ENCODE data around the gene NUP210. TPM values are rescaled to one million over a fixed set of nuclear protein-coding genes. Genes with fewer than 3 reads are reported as not detected.

Gene NUP210
- total and polyA plus RNA-seq, 2 of the 13 experiments (the other 11 are each of a cell fraction or from before 2014, with no cell fraction given): 31.6 to 35.2 TPM

GRCh38 chr3:13420045-13420830 lies at the start of gene NUP210 (continued):
- TF ChIP-seq, protein P1, sequence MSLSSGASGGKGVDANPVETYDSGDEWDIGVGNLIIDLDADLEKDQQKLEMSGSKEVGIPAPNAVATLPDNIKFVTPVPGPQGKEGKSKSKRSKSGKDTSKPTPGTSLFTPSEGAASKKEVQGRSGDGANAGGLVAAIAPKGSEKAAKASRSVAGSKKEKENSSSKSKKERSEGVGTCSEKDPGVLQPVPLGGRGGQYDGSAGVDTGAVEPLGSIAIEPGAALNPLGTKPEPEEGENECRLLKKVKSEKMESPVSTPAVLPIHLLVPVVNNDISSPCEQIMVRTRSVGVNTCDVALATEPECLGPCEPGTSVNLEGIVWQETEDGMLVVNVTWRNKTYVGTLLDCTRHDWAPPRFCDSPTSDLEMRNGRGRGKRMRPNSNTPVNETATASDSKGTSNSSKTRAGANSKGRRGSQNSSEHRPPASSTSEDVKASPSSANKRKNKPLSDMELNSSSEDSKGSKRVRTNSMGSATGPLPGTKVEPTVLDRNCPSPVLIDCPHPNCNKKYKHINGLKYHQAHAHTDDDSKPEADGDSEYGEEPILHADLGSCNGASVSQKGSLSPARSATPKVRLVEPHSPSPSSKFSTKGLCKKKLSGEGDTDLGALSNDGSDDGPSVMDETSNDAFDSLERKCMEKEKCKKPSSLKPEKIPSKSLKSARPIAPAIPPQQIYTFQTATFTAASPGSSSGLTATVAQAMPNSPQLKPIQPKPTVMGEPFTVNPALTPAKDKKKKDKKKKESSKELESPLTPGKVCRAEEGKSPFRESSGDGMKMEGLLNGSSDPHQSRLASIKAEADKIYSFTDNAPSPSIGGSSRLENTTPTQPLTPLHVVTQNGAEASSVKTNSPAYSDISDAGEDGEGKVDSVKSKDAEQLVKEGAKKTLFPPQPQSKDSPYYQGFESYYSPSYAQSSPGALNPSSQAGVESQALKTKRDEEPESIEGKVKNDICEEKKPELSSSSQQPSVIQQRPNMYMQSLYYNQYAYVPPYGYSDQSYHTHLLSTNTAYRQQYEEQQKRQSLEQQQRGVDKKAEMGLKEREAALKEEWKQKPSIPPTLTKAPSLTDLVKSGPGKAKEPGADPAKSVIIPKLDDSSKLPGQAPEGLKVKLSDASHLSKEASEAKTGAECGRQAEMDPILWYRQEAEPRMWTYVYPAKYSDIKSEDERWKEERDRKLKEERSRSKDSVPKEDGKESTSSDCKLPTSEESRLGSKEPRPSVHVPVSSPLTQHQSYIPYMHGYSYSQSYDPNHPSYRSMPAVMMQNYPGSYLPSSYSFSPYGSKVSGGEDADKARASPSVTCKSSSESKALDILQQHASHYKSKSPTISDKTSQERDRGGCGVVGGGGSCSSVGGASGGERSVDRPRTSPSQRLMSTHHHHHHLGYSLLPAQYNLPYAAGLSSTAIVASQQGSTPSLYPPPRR (CRISPR knock-in tag; IDR thresholded peaks at IDR 0.05; ENCODE audit: borderline replicate concordance): no peak
- no peak for TF ChIP-seq ZBTB3 (CRISPR knock-in tag; IDR thresholded peaks at IDR 0.05; ENCODE audit: borderline replicate concordance, low read depth)
- no peak for TF ChIP-seq ZNF484 (CRISPR knock-in tag; IDR thresholded peaks at IDR 0.05; ENCODE audit: borderline replicate concordance, low read depth)
- TF ChIP-seq MAFF (IDR thresholded peaks at IDR 0.05; ENCODE audit: low read depth, low read length): no peak
- TF ChIP-seq, protein P2, sequence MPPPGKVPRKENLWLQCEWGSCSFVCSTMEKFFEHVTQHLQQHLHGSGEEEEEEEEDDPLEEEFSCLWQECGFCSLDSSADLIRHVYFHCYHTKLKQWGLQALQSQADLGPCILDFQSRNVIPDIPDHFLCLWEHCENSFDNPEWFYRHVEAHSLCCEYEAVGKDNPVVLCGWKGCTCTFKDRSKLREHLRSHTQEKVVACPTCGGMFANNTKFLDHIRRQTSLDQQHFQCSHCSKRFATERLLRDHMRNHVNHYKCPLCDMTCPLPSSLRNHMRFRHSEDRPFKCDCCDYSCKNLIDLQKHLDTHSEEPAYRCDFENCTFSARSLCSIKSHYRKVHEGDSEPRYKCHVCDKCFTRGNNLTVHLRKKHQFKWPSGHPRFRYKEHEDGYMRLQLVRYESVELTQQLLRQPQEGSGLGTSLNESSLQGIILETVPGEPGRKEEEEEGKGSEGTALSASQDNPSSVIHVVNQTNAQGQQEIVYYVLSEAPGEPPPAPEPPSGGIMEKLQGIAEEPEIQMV (CRISPR knock-in tag; IDR thresholded peaks at IDR 0.05; ENCODE audit: low read depth): peak; percentile 62; the same call in 1 of the 2 replicates
- TF ChIP-seq MEIS1 (CRISPR knock-in tag; IDR thresholded peaks at IDR 0.05; ENCODE audit: borderline replicate concordance): no peak
- no peak for TF ChIP-seq ZHX2 (IDR thresholded peaks at IDR 0.05; ENCODE audit: low read depth)
- no peak for TF ChIP-seq ZHX2 (CRISPR knock-in tag; IDR thresholded peaks at IDR 0.05; ENCODE audit: borderline replicate concordance)
- TF ChIP-seq ZNF761 (CRISPR knock-in tag; conservative IDR thresholded peaks at IDR 0.05): no peak
- no peak for TF ChIP-seq ZNF703 (CRISPR knock-in tag; IDR thresholded peaks at IDR 0.05; ENCODE audit: borderline replicate concordance)
- no peak for TF ChIP-seq ZFYVE20 (CRISPR knock-in tag; IDR thresholded peaks at IDR 0.05; ENCODE audit: borderline replicate concordance, low read depth)
- TF ChIP-seq ZNF816 (CRISPR knock-in tag; IDR thresholded peaks at IDR 0.05; ENCODE audit: borderline replicate concordance): no peak
- TF ChIP-seq ZNF7 (CRISPR knock-in tag; IDR thresholded peaks at IDR 0.05): no peak
- no peak for TF ChIP-seq HNRNPL (IDR thresholded peaks at IDR 0.05; ENCODE audit: low read depth, low read length)

All from HepG2 (cell line).